ENCODE measurements around the gene CPED1.

DNA sequence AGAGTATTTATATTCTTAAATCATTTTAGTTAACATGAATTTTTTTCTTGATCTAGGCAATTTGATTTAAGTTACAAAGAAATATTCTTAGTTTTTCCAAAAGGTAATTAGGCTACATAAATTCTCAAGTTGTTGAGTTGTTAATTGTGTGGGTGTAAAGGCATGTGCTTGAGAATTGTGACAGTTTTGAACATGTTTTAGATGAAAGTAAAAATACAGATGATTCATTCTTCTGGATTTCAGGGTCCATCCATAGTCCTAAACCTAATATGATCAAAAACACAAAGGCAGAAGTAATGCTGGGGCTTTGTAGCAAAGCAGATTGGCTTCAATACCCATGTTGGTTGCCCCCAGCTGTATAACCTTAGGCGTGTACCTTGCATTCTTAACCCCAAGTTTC is 127.9 kb downstream of the CPED1 start:
- TF ChIP-seq, protein P1, sequence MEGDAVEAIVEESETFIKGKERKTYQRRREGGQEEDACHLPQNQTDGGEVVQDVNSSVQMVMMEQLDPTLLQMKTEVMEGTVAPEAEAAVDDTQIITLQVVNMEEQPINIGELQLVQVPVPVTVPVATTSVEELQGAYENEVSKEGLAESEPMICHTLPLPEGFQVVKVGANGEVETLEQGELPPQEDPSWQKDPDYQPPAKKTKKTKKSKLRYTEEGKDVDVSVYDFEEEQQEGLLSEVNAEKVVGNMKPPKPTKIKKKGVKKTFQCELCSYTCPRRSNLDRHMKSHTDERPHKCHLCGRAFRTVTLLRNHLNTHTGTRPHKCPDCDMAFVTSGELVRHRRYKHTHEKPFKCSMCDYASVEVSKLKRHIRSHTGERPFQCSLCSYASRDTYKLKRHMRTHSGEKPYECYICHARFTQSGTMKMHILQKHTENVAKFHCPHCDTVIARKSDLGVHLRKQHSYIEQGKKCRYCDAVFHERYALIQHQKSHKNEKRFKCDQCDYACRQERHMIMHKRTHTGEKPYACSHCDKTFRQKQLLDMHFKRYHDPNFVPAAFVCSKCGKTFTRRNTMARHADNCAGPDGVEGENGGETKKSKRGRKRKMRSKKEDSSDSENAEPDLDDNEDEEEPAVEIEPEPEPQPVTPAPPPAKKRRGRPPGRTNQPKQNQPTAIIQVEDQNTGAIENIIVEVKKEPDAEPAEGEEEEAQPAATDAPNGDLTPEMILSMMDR (IDR thresholded peaks at IDR 0.05): no peak
- TF ChIP-seq POLR2A (IDR thresholded peaks at IDR 0.05): no peak

Measured in testis (tissue), 2 donors.